Osteoblast (primary cell): ENCODE data around the gene SH3BP2. TPM values are rescaled to one million over a fixed set of nuclear protein-coding genes. Genes with fewer than 3 reads are reported as not detected.
A peak's percentile ranks its signal among the peaks of the same experiment; 100 is the strongest.

ENCODE experiments used
- DNase-seq: peaks from one replicate; pipeline ENCODE4 v3.0.0; 2011; ENCODE audit warnings: low spot score, mixed read lengths; ENCODE audit not compliant: insufficient read length; ENCODE audit errors: missing footprints
- H2AFZ ChIP-seq: 2 replicates; pipeline ENCODE4 v1.6.0; 2011; ENCODE audit warnings: mild to moderate bottlenecking, low read length
- H3K27ac ChIP-seq: 2 replicates; pipeline ENCODE4 v1.5.1; 2011; ENCODE audit warnings: mild to moderate bottlenecking, low read depth, low read length, moderate library complexity
- H3K27me3 ChIP-seq: 2 replicates; pipeline ENCODE4 v1.6.0; 2012; ENCODE audit warnings: mild to moderate bottlenecking, control low read depth, inconsistent platforms, low read length, moderate library complexity; ENCODE audit not compliant: insufficient read depth
- H3K36me3 ChIP-seq: 2 replicates; pipeline ENCODE4 v1.5.1; 2011; ENCODE audit warnings: mild to moderate bottlenecking, low read length, control low read depth, moderate library complexity; ENCODE audit not compliant: insufficient read depth
- H3K4me1 ChIP-seq: 2 replicates; pipeline ENCODE4 v1.5.1; 2011; ENCODE audit warnings: mild to moderate bottlenecking, low read length, control low read depth, moderate library complexity; ENCODE audit not compliant: insufficient read depth
- H3K4me2 ChIP-seq: 2 replicates; pipeline ENCODE4 v1.6.0; 2011; ENCODE audit warnings: mild to moderate bottlenecking, low read length; ENCODE audit not compliant: insufficient read depth
- H3K4me3 ChIP-seq: fragments of 200-600 bp; sonication (generic); 3 replicates; pipeline ENCODE4 v1.5.1; 2012; ENCODE audit warnings: mild to moderate bottlenecking, low read length, inconsistent platforms; ENCODE audit not compliant: insufficient read depth
- H3K79me2 ChIP-seq: 2 replicates; pipeline ENCODE4 v1.6.0; 2012; ENCODE audit warnings: mild to moderate bottlenecking, low read length, control low read depth, inconsistent platforms; ENCODE audit not compliant: insufficient read depth
- H3K9me3 ChIP-seq: 2 replicates; pipeline ENCODE4 v1.5.1; 2011; ENCODE audit warnings: low read depth, low read length, control low read depth
- H4K20me1 ChIP-seq: 2 replicates; pipeline ENCODE4 v1.6.0; 2012; ENCODE audit warnings: mild to moderate bottlenecking, low read length, control low read depth; ENCODE audit not compliant: insufficient read depth
- CTCF ChIP-seq: IDR thresholded peaks from 2 replicates; pipeline ENCODE4 v1.5.1; 2011; ENCODE audit warnings: mild to moderate bottlenecking, low read depth, low read length, moderate library complexity; ENCODE audit errors: extremely low read depth
- total RNA-seq: library from RNA; depleted of rRNA; stranded (reverse); fragments of >200 nt; gene quantifications from 2 replicates; pipeline ENCODE4 v1.2.3, GENCODE V29; 2012

Gene SH3BP2
- total RNA-seq, 1 donor, result 26.4 TPM

GRCh38 chr4:2848449-2848848 lies 55.6 kb downstream of the SH3BP2 start:
- no peak for TF ChIP-seq CTCF

GRCh38 chr4:2849267-2850152 lies 56.6 kb downstream of the SH3BP2 start:
- Histone ChIP-seq H3K4me1 (peaks cover 12% of the 10 kb centered on the region), H3K79me2 (peaks cover 95% of the 10 kb centered on the region), H3K9me3 (no peaks in the 10 kb centered on the region), H3K27ac (no peak overlapping the region), H3K36me3 (peaks cover 13% of the 10 kb centered on the region), H3K4me2 (no peak overlapping the region), H4K20me1 (peaks cover 79% of the 10 kb centered on the region), H3K4me3 (no peak overlapping the region), H3K27me3 (no peaks in the 10 kb centered on the region), H2AFZ (no peak overlapping the region)
- TF ChIP-seq CTCF, result no peak
- DNase-seq, result peak; percentile 46

More at GRCh38 chr4:2848449-2848848, 55.6 kb downstream of the SH3BP2 start:
- H3K4me2 ChIP-seq, result no peak overlapping the region
- H3K27me3 ChIP-seq, result no peaks in the 10 kb centered on the region
- H3K27ac ChIP-seq, result no peak overlapping the region
- no peak overlapping the region for H3K4me3 ChIP-seq
- peaks cover 72% of the 10 kb centered on the region for H4K20me1 ChIP-seq
- peak; percentile 50 for DNase-seq
- peaks cover 92% of the 10 kb centered on the region for H3K79me2 ChIP-seq
- H3K4me1 ChIP-seq, result peaks cover 13% of the 10 kb centered on the region
- no peak overlapping the region for H2AFZ ChIP-seq
- no peaks in the 10 kb centered on the region for H3K9me3 ChIP-seq
- H3K36me3 ChIP-seq, result peaks cover 4% of the 10 kb centered on the region

DNA sequence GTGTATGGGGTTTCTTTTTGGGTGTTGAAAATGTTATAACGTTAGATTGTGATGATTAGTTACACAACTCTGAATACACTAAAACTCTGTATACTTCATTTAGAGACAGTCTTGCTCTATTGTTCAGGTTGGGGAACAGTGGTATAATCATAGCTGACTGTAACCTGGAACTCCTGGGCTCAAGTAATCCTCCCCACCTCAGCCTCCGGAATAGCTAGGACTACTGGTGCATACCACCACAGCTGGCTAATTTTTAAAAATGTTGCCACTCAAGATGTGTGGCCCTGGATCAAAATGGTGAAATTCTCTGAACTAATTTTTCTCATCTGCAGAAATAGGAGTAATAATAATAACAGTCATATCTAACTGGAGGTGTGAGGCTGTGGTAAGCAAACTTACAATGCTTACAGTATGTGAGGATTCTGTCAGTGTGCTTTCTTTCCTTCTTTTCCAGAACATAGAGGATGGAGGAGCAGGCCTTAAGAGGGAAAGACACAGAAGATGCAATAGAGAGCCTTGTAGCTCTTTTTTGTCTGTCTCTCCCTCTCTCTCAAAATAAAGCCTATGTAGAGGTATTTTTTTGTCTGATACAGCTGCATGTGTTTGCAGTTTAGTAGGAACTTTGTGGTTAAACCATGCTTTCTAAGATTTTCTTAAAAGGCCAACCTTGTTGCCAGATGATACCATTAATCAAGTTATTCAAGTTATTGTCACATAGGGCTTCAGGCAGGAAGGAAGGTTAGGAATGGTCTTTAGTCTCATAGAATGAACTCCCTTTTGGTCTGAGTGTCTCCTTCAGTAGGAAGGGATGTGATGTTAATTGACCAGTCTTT lies 58.3 kb downstream of the SH3BP2 start:
- Histone ChIP-seq H3K36me3 (peaks cover 13% of the 10 kb centered on the region), H3K79me2 (peaks cover 95% of the 10 kb centered on the region), H2AFZ (no peak overlapping the region), H3K27ac (no peak overlapping the region), H3K9me3 (no peaks in the 10 kb centered on the region), H3K4me2 (no peak overlapping the region), H4K20me1 (peaks cover 71% of the 10 kb centered on the region), H3K4me3 (no peak overlapping the region), H3K4me1 (peaks cover 5% of the 10 kb centered on the region), H3K27me3 (no peaks in the 10 kb centered on the region)
- no peak for TF ChIP-seq CTCF
- no peak for DNase-seq

DNA sequence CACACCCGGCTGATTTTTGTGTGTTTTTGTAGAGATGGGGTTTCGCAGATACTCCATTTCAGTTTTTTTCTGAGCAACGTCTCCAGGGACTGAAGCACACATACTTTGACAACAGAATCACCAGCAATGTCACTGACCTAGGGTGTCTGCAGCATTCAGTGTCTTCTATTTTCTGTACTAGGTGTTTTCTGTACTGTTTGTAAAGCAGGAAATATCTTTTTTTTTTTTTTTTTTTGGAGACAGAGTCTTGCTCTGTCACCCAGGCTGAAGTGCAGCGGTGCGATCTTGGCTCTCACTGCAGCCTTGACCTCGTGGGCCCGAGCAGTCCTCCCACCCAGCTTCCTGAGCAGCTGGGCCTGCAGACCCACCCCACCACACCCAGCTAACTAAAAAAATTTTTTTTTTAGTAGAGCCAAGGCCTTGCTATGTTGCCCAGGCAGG lies 59.6 kb downstream of the SH3BP2 start:
- Histone ChIP-seq H3K4me2 (peak overlapping the region; percentile 2), H3K4me1 (peaks cover 5% of the 10 kb centered on the region), H3K79me2 (peaks cover 93% of the 10 kb centered on the region), H3K36me3 (peaks cover 14% of the 10 kb centered on the region), H3K4me3 (no peak overlapping the region), H4K20me1 (peaks cover 62% of the 10 kb centered on the region), H2AFZ (no peak overlapping the region), H3K27ac (no peak overlapping the region), H3K9me3 (no peaks in the 10 kb centered on the region), H3K27me3 (no peaks in the 10 kb centered on the region)
- no peak for DNase-seq
- TF ChIP-seq CTCF, result no peak
